GM18520 (cell line): Measurements from ENCODE around the gene TLX3.
"Not testable (repeated sequence)": the region's sequence is repeated elsewhere in the genome, so short reads cannot be mapped to it uniquely, and the experiment has no call there.

ENCODE experiments used
- ATAC-seq: cut with Tn5 transposase; IDR thresholded peaks from one replicate; pipeline ENCODE4 v1.9.1; 2021; ENCODE audit not compliant: unreplicated experiment

The TLX3 gene

DNA sequence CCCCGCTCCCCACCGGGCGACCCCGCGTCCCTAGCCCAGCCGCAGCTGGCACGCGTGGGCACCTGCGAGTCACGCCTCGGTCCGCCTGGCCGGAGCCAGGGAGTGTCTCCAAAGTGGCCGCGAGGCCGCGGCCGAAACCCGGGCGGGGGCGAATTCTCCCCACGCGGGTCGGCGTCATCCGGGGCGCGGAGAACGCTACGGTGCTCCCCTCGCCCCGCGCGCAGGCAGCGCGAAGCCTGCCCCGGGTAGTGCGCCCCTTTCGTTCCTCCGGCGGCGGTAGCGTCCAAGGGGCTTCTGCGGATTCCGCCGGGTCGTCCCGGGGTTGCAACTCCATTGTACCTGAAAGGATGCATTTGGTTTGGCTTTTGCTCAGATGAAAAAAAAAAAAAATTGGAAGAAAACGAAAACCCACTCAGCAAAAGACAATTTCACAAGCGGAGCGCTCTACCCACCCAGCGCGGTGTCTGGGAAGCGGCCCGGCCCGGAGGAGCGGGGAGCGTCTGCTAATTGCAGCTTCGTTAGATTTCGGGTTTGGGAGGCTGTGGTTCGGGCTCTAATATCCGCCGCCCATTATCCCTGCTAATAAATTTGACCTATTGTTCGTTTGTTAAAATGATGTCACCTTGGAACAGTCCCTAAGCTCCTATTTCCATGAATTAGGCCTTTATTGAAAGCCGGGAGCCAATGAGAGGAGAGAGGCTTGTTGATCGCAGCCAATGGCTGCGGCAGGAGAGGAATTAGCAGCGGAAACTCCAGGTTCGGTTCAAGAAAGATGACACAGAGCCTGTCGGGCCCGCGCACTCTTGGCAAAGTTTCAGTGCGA lies at the start of gene TLX3:
TLX3 (plus strand) TSS at position 796 of the 823 bp plus-strand sequence. CDS start 118 bp downstream, outside the sequence.
- no peak for ATAC-seq

DNA sequence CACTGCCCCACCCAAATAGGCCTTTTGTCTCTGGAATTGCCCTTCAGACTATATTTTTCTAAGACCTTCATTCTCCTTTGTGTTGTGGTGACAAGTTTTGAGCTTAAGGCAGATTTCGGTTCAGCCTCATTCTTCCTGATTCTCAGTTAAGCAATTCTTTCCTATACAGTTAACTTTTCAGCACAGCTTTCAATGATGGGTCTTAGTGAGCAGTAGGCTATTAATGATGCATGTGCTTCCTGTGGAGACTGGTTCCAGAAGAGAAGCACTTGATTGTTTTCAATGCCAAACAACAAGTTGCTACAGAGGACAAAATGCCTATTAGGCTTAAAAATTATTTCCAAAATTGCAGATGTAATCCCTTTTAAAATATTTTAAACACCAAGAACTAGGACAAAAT lies 47.7 kb upstream of the TLX3 start:
- no peak for ATAC-seq

DNA sequence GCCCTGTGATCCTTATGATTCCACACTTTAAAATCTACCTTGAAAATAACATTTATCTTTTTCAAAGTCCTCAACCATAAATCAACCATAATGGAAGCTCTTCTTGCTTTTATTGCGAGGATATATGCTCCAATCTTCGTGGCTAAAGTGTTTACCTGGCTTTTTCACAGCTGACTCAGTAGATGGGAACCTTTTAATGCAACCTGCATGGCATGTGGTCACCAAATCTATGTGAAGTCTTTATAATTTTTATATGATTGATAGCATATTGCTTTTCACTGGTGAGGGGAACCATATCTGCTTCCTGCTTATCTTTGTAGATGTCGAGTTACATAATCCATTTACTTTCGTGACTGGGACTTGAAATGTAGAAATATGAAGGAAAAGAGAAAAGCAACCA lies 47.1 kb upstream of the TLX3 start:
- ATAC-seq: no peak

DNA sequence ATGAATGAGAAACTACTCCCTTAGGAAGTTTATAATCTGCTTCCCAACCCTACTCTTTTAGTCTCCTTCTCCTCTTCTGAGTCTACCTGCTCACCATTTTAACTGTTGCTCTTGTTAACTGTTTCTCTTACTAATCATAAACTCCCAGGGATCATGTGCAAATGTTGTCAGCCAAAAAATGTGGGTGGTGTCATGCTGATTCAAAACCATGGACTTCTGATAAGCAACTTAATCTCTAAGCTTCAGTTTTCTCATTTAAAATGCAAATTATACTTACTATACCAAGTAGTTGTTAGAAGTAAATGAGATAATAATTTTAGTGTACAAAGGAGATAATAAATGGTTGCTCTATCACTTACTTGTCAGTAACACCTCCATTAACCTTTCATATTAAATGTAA lies 45.9 kb upstream of the TLX3 start:
- no peak for ATAC-seq

DNA sequence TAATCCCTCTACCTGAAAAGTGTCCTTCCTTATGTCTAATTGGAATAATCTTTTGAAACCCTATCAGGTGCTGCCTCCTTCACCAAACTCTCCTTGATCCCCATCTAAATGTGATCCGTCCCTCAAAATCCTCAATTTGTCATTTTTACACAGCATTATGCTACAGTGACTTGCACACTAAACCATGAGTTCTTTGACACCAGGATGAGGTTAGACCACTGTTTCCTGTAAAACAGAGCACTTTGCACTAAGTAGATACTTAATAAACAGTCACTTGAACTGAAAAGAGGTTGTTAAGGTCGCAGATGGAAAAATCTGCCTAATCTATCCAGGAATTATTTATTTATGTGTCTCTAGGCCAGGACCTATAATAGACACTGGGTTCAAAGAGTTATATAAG lies 44.2 kb upstream of the TLX3 start:
- ATAC-seq: no peak

DNA sequence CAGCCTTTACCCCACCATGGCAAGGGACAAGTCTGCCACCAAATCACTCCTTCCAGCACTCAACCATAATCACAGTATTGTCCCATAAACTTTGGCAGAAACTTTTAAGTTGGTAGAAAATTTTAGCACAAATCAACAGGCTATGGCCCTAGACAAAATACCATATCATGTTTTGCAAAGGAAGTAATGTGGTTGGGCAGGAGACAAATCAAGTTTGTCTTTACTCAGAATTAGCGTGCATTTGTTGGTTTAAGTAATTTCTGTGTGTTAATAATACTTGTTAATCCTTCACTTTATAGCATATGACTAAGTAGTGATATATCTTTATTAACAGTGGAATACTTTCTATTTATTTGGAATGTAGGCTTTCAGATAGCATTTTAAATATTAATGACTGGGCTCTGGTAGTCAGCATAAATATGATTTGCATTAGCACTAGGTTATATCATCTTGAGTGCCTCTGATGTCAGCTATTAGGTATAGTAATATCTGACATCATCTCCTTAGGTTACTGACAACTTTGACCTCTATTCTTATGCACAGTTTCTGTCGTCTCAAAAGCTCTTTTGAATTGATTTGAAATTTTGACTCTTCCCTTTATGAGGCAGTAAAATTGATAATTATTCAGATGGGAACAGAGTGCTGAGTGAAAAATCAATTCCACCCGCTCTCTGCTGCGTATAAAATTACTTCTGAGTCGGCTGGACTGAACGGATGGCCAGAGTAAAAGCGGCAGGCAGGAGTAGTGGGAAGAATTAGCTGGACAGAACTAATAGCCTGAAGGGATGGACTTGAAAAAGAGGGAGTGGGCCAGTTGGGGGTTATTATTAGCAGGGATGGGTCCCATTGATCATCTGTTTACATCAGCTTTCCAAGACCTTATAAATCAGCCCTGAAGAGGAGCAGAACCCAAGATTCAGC lies 40.1 kb upstream of the TLX3 start:
- ATAC-seq: no peak

DNA sequence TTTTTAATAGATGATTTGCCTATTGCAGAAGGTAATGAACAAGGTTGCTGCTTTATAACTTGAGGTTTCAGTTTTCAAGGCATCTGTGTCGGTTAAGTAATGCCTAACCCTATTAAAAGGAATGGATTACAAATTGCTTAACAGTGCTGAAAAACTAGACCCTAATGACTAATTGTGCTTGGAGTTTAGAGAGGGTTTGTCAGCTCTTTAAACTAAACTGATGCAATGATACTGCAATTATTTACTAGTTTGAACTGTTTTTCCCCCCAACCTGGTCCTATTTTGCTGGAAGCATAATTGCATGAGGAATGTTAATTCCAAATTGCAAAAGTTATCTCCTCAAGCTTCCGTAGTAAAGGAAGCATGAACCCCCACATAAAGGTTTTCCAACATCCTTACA lies 39.3 kb upstream of the TLX3 start:
- no peak for ATAC-seq

DNA sequence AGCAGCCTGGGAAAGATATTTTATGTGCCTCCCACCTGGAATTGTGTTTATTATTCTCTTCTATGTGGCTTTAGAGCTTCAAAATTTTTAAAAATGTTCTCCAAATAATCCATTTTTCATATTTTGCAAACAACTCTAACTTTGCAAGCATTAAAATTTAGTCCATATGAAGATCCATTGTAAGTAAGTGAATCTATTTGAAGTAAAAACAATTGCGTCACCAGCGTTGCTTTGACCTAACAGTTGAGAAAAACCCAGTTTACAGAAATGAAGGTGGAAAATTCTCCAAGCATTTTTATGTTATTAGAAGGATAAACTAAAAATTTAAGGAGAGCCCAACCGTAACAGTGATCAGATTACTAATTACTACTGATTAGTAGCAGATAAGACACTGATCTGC lies 38.9 kb upstream of the TLX3 start:
- no peak for ATAC-seq

DNA sequence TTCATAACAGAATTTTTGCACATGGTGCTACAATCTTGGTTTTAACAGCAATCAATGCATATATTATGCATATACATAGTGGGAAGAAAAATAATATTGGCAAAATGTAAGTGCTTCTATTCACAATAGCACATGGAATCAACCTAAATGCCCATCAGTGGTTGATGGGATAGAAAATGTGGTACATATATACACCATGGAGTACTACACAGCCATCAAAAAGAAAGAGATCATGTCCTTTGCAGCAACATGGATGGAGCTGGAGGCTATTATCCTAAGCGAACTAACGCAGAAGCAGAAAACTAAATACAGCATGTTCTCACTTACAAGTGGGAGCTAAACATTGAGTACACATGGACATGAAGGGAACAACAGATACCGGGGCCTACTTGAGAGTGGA lies 37.2 kb upstream of the TLX3 start:
- no peak for ATAC-seq

DNA sequence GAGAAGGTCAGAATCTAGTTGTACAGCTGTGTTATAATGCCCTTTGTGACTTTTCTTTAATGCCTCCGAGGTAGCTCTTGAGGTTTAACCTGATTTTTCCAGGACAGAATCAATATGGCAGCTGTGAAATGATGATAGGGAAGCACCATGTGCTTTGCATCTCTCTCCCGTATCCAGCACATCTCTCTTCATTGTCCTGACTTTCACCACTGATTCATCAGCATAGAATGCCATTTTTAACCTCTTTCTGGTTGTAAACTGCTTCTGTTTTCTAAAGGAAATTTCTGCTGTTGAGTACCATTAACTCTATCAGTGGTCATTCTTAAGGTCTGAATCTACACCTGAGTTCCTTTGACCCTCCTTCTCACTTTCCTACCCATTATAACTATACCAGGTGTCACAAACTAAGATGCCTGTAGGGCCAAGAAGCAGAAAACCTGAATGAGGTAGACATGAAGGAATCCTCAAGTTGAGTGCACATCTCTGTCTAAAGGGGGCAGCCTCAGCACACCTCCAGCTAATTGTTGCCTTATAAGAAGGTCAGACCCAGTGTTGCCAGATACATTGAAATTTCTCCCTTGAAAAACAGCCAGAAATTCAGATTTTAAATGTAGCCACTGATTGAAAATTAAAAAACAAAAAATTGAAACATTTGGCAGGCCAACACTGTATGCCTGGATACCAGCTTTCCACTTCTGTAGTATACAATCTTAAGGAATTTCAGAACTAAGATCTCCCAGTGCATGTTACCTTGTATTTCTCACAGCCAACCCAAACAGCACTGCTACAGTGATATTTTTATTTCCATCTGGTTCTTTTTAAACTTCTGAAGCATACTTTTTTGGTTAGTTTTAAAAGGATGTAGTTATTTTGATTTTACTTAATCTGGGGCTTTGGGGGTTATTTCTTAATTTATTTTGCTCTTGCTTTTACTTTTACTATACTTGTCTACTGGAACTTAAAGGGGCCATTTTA lies 35.8 kb upstream of the TLX3 start:
- ATAC-seq: no peak

DNA sequence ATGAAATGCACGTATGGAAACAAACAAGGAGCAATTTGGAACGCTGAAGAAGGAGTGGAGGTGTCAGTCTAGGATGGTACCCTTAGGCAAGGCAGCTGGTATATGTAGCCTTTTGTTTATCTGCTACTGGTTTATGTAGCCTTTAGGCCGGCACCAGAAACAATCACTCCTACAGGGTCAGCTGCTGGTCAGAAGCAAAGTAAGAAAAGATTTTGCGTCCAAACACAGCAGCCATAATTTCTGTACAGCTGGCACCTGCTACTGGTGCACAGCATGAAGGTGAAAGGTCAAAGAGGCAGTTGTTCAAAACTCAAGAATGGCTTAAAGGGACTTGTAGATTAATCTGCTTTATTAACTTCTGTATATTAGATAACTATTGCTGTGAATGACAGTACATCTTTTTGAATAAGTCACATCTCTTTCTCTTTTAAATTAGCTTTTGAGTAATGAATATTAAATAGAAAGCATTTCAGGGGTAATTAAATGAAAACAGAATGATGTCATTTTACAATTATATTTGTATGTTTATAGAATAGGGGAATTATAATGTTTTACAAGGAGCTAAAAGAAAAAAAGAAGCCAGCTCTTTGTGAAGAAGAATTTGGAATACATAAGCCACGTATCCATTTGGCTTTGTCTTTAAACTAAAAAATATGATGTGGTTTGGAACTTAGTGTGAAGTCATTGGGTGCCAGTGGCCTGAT lies 33.1 kb upstream of the TLX3 start:
- ATAC-seq: no peak

DNA sequence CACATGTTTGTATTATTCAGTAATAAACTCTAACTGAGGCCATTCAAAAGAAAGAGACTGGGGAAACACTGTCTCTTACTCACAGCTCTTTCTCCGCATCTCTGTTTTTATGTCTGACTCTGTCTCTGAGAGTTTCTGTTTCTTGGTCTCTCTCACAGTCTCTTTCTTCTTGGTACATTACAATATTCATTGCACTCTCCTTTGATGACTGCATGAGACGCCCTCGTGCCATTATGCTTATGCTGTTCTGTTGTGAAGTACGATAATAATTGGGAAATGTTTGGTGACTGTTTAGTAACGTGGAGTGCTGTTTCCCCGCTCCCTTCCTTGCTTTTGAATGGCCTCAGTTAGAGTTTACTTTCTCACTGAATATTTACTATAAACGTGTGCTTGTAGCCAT lies 25.3 kb upstream of the TLX3 start:
- ATAC-seq: no peak

DNA sequence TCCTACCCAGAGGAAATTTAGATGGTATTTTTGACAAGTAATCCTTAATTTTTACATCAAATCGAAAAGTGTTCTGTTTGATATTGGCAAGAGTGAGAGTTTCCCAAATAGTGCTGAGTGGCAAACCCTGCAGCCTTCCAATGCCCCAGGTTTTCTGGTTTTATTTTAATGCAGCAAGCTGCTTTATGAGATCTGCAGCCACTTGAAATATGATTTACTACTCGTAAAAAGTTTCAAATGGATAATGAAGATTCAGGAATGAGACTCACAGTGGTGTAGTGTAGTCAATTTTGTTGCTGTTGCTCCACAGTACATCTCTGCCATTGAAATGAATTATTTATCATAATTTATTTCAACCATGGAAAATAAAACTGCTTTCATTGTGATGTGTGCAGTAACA lies 23.6 kb upstream of the TLX3 start:
- ATAC-seq: no peak

DNA sequence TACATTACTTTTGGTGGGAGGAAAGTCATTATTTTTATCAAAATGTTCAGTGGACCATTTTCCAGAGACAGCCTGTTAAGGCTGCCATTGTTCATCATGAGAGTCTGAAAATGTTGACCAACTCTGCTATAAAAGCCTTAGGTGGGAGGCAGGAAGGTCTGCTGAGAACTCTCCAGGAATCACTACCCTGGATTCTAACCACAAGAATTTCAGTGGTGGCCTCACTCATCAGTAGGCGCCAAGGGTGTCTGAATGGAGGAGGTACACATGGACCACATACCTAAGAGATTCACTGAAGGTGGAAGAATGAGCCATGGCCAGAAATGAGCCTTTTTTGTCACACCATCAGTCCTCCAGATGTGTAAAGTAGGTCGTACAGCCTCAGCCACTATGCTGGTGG lies 21.0 kb upstream of the TLX3 start:
- no peak for ATAC-seq

DNA sequence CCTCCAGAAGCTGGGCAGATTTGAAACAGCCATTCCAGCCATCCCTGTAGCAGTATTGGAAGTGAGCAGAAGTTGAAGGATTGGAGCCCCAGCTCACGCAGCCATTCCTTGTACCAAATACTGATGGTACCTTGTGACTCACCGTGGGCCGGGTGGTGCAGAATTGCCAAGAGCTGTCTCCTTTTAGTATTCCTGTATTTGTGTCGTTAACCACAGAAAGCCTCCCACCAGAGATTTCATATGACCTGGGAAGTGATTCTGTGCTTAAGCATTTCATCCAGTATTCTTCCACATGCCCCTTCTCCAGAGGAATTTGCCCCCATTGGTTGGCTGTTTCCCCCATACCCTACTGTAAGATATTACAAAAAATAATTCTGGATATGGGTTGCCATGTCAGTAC lies 17.7 kb upstream of the TLX3 start:
- no peak for ATAC-seq

DNA sequence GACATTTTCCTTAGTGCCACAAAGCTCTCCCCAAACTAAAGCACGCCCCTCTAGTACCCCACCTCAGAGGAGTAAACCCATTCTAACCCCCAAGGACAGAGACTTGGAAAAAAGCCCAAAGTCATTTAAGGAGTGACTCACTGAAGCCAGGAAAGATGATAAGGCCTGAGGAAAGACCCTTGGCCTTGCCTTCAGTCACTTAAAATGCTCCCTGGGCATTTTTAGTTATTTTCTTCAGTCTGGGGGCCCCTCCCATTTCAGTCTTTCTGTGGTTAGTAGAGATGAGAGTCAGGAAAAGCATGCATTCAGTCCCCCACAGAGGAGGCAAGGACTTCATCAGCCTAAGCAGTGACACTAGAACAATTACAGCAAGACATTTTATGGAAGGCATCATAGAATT lies 13.7 kb upstream of the TLX3 start:
- no peak for ATAC-seq

DNA sequence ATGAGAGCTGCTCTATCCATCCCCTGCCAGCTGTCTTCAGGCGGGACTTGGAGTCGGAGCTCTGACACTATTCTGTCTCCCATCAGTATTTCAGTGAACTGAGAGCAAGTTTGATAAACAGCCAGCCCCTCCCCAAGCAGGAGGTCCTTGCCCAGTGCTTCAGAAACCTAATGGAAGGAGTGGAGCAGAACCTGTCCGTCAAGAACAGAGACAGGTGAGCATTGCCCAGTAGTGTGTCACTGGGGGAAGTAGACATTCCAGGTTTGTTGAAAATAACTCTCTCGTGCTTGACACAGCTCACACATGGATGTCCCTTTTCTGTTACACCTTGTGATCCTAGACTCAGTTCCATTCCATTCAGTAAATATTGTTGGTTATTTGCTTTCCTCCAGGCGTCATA lies 13.2 kb upstream of the TLX3 start:
- ATAC-seq: no peak

DNA sequence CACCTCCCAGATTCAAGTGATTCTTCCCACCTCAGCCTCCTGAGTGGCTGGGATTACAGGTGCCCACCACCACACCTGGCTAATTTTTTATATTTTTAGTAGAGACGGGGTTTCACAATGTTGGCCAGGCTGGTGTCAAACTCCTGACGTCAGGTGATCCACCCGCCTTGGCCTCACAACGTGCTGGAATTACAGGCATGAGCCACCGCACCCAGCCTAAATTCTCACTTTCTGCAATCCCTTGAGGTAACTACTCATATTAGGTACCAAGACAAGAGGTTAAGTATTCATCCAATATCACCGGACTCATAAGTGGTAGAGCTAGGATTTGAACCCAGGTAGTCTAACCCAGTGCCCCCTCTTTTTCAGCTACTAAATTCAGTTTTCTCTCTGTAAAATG lies 11.1 kb upstream of the TLX3 start:
- not testable (repeated sequence) for ATAC-seq

DNA sequence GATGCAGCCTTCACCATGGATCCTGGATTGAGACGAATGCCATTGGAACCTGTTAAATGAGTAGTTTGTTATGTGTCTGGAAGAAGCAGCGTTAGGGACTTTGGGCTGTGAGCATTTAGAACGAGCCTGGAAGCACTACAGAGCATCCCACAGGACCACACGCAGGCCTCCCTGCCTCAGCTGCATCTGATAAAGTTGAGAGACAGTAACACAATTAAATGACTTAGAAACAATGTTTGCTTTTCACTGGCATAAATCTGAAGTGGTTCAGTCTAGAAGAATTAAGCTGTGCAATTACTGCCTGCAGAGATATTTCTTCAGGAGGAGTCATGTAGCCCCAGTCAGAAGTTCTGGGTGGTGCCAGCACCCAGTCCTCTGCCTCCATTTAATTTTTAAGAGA lies 9.8 kb upstream of the TLX3 start:
- ATAC-seq: no peak

DNA sequence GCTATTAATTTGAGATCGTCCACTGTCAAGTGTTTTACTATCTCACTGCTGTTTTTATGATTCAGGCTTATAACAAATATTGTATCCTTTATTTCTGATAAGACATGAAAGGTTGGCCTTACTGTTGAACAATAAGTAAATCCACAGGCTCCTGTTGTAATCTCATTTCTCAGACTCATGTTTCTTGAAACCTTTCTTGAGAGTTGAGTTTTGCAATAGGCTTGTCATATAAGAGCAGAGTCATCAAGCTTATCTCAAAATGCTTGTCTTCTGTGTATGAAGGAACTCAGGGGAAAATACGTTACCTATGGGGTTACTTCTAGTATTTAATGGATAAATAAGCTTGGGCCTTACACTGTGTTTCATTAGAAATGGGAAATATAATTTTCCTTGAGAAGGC lies 9.2 kb upstream of the TLX3 start:
- no peak for ATAC-seq
